Brain microvascular endothelial cell (primary cell): ENCODE results near the gene BLACAT1.
"Not testable (repeated sequence)": the region's sequence is repeated elsewhere in the genome, so short reads cannot be mapped to it uniquely, and the experiment has no call there.

Source experiments
- DNase-seq: peaks from one replicate; pipeline ENCODE4 v3.0.0-alpha.2; 2020
- H3K27ac ChIP-seq: fragments of 250-450 bp; sonication (Bioruptor Pico); 2 replicates; pipeline ENCODE4 v1.5.1; 2020; ENCODE audit warnings: mild to moderate bottlenecking, moderate library complexity
- H3K27me3 ChIP-seq: fragments of 250-450 bp; sonication (Bioruptor Pico); replicated peaks from 2 replicates; pipeline ENCODE4 v1.5.1; 2020; ENCODE audit warnings: mild to moderate bottlenecking
- H3K36me3 ChIP-seq: fragments of 250-450 bp; sonication (Bioruptor Pico); replicated peaks from 2 replicates; pipeline ENCODE4 v1.5.1; 2020; ENCODE audit warnings: mild to moderate bottlenecking
- H3K4me3 ChIP-seq: 2 replicates; pipeline ENCODE4 v1.5.1; 2011; ENCODE audit warnings: low read depth, mild to moderate bottlenecking, control low read depth, low read length, moderate library complexity
- in situ Hi-C: cut with HindIII; loops from 2 replicates; pipeline ENCODE4 v1.10.0; 2017; ENCODE audit warnings: low sequenced_read_pairs, low pct_ligation_motif_present
- TF ChIP-seq, protein P1 (sequence below): IDR thresholded peaks from 2 replicates; pipeline ENCODE4 v1.5.1; 2011; ENCODE audit warnings: low read depth, mild to moderate bottlenecking, moderate library complexity, low read length, control low read depth, inconsistent platforms; ENCODE audit errors: missing control alignments

Gene BLACAT1

DNA sequence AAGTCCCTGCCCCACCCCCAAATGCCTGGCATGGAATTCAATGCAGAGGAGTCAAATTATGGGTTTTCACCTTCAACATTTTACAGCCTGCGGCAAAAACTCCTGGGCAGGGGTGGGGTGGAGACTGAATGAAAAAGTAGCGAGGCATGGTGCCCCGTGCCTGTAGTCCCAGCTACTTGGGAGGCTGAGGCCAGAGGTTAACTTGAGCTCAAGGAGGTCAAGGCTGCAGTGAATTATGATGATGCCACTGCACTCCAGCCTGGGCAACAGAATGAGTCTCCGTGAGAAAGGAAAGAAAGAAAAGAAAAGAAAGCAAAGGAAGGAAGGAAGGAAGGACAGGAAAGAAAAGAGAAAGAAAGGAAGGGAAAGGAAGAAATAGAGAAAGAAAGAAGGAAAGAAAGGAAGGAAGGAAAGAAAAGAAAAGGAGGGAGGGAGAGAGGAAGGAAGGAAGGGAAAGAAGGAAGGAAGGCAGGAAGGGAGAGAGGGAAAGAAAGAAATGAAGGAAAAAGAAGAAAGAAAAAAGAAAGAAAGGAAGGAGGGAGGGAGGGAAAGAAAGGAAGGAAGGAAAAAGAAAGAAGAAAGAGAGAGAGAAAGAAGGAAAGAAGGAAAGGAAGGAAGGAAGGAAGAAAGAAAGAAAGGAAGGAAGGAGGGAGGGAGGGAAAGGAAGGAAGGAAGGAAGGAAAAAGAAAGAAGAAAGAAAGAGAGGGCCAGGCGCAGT lies 45.1 kb downstream of the BLACAT1 start:
- DNase-seq = no peak
- Histone ChIP-seq H3K27me3 (peaks cover 4% of the 10 kb centered on the region), H3K27ac (no peak overlapping the region), H3K36me3 (no peaks in the 10 kb centered on the region), H3K4me3 (no peak overlapping the region)
- TF ChIP-seq, protein P1, sequence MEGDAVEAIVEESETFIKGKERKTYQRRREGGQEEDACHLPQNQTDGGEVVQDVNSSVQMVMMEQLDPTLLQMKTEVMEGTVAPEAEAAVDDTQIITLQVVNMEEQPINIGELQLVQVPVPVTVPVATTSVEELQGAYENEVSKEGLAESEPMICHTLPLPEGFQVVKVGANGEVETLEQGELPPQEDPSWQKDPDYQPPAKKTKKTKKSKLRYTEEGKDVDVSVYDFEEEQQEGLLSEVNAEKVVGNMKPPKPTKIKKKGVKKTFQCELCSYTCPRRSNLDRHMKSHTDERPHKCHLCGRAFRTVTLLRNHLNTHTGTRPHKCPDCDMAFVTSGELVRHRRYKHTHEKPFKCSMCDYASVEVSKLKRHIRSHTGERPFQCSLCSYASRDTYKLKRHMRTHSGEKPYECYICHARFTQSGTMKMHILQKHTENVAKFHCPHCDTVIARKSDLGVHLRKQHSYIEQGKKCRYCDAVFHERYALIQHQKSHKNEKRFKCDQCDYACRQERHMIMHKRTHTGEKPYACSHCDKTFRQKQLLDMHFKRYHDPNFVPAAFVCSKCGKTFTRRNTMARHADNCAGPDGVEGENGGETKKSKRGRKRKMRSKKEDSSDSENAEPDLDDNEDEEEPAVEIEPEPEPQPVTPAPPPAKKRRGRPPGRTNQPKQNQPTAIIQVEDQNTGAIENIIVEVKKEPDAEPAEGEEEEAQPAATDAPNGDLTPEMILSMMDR = no peak
- in situ Hi-C loops = no loop called here

DNA sequence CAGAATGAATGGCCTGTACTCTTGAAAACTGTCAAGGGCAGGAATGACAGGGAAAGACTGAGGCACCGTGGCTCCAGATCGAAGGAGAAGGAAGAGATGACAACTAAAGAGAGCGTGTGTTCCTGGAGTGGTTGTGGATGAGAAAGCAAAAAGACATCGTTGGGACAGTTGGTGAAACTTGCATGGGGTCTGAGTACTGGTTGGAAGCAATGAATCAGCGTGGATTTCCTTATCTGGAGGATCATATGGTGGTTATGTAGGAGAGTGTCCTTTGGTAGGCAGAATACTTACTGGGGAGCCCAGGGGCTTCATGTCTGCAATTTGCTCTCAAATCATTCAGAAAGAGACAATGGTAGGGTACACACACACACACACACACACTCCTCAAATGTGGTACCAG lies 47.9 kb downstream of the BLACAT1 start:
- in situ Hi-C loops = no loop called here
- Histone ChIP-seq H3K36me3 (no peaks in the 10 kb centered on the region), H3K27me3 (no peaks in the 10 kb centered on the region), H3K4me3 (no peak overlapping the region), H3K27ac (no peak overlapping the region)
- TF ChIP-seq, protein P1 = no peak
- no peak for DNase-seq

DNA sequence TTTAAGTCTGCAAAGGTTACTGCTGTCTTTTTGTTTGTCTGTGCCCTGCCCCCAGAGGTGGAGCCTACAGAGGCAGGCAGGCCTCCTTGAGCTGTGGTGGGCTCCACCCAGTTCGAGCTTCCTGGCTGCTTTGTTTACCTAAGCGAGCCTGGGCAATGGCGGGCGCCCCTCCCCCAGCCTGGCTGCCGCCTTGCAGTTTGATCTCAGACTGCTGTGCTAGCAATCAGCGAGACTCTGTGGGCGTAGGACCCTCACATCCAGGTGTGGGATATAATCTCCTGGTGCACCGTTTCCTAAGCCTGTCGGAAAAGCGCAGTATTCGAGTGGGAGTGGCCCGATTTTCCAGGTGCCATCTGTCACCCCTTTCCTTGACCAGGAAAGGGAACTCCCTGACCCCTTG lies 49.6 kb downstream of the BLACAT1 start:
- DNase-seq, H3K4me3 ChIP-seq, in situ Hi-C loops, H3K27ac ChIP-seq, H3K36me3 ChIP-seq, H3K27me3 ChIP-seq: not testable (repeated sequence)
